Esophagus squamous epithelium (tissue), 4 donors: ENCODE measurements around the gene RET.

Experiments
- POLR2A ChIP-seq, 4 donors: fragments of 450-650 bp; IDR thresholded peaks; one replicate each; pipeline ENCODE4 v1.6.1; 2017; ENCODE audit warnings: antibody characterized with exemption in 4 of 4, mild to moderate bottlenecking in 4 of 4, moderate library complexity in 3 of 4
- TF ChIP-seq, protein P1 (sequence below), 6 experiments: fragments of 450-650 bp in 4 of 6; fragments of 200-600 bp in 2 of 6; sonication (generic) in 2 of 6; IDR thresholded peaks; one replicate each; pipeline ENCODE4 v1.5.1; 2016 to 2019; ENCODE audit warnings: antibody characterized with exemption in 6 of 6, mild to moderate bottlenecking in 4 of 6, moderate library complexity in 4 of 6

DNA sequence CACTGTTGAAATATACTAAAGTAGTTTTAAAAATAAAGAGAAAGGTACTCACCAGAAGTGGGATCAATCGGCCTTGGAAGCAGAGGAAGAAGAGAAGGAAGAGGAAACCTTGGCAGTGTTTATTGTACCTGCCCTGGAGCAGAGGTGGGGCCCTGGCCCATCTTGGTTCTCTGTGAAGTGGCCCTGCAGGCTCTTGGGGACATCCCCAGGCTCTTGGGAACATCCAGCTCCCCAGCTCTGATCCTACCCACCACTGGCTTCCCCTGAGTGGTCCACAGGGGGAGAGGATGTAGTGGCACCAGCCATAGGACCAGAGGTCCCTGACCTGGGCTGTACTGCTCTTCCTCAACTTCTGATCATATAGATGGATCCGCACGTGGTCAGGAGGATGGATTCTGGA, 22.3 kb upstream of the RET start:
- TF ChIP-seq, protein P1, sequence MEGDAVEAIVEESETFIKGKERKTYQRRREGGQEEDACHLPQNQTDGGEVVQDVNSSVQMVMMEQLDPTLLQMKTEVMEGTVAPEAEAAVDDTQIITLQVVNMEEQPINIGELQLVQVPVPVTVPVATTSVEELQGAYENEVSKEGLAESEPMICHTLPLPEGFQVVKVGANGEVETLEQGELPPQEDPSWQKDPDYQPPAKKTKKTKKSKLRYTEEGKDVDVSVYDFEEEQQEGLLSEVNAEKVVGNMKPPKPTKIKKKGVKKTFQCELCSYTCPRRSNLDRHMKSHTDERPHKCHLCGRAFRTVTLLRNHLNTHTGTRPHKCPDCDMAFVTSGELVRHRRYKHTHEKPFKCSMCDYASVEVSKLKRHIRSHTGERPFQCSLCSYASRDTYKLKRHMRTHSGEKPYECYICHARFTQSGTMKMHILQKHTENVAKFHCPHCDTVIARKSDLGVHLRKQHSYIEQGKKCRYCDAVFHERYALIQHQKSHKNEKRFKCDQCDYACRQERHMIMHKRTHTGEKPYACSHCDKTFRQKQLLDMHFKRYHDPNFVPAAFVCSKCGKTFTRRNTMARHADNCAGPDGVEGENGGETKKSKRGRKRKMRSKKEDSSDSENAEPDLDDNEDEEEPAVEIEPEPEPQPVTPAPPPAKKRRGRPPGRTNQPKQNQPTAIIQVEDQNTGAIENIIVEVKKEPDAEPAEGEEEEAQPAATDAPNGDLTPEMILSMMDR (IDR thresholded peaks at IDR 0.05) = no peak
- no peak for TF ChIP-seq POLR2A (IDR thresholded peaks at IDR 0.05)
